Measurements from ENCODE around the gene EZR.
A peak's percentile ranks its signal among the peaks of the same experiment; 100 is the strongest.
"Not testable (repeated sequence)": the region's sequence is repeated elsewhere in the genome, so short reads cannot be mapped to it uniquely, and the experiment has no call there.

The EZR gene

DNA sequence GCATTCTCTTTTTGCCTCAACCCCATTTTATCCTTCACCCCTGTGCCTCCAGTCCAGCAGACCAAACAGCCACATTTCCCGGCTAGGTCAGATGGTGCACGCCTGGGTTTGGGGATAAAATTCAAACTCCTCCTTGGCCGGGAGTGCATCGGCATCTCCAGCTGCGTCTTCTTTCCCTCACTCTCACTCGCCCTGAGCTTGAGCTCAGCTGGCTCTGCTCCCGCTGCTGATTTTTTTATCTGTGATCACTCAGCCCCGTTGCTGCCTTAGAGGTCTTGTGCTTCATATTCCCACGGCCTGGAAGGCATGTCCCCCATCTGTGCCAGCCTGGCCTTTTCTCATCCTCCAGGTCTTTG, 6.8 kb upstream of the EZR start:
- DNase-seq (ENCODE audit: low read depth): no peak
- H3K4me3 ChIP-seq (ENCODE audit: low read depth, low read length): no peak overlapping the region
- TF ChIP-seq, protein P1, sequence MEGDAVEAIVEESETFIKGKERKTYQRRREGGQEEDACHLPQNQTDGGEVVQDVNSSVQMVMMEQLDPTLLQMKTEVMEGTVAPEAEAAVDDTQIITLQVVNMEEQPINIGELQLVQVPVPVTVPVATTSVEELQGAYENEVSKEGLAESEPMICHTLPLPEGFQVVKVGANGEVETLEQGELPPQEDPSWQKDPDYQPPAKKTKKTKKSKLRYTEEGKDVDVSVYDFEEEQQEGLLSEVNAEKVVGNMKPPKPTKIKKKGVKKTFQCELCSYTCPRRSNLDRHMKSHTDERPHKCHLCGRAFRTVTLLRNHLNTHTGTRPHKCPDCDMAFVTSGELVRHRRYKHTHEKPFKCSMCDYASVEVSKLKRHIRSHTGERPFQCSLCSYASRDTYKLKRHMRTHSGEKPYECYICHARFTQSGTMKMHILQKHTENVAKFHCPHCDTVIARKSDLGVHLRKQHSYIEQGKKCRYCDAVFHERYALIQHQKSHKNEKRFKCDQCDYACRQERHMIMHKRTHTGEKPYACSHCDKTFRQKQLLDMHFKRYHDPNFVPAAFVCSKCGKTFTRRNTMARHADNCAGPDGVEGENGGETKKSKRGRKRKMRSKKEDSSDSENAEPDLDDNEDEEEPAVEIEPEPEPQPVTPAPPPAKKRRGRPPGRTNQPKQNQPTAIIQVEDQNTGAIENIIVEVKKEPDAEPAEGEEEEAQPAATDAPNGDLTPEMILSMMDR (IDR thresholded peaks at IDR 0.05; ENCODE audit: insufficient read depth, low read depth, low read length, missing control alignments): no peak

DNA sequence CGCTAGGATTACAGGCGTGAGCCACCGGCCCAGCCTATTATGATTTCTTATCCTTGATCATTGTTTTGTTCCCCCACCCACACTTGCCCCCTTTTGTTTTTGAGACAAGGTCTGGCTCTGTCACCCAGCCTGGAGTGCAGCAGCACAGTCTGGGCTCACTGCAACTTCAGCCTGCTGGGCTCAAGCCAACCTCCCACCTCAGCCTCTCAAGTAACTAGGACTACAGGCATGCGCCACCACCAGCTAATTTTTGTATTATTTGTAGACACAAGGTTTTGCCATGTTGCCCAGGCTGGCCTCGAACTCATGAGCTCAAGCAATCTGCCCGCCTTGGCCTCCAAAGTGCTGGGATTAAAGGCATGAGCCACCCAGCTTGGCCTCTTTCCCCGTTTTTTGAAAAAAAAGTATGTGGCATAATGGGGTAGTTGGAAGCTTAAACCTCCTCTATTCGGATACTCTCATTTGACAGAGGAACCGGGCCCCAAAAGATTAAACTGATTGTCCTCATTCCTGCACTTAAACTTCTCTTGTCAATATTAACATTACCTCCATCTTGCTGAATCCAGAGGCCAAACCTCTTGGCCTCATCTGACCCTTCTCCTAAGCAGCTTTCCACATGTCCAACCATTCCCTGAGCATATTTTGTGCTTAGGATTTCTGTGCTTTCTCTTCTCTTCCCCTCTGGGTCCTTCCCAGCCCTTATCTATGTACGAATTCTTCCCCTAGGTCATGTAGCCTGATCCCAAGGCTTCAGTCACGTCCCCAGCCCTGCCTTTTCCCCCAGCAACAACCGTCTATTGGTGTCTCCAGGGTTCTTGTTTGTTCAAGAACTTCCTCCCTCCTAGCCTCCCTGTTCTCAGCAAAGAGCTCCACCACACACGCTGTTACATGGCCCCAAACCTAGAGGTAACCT, 6.1 kb upstream of the EZR start:
- TF ChIP-seq, protein P1 (IDR thresholded peaks at IDR 0.05; ENCODE audit: insufficient read depth, low read depth, low read length, missing control alignments): no peak
- no peak for DNase-seq (ENCODE audit: low read depth)
- no peak overlapping the region for H3K4me3 ChIP-seq (ENCODE audit: low read depth, low read length)

DNA sequence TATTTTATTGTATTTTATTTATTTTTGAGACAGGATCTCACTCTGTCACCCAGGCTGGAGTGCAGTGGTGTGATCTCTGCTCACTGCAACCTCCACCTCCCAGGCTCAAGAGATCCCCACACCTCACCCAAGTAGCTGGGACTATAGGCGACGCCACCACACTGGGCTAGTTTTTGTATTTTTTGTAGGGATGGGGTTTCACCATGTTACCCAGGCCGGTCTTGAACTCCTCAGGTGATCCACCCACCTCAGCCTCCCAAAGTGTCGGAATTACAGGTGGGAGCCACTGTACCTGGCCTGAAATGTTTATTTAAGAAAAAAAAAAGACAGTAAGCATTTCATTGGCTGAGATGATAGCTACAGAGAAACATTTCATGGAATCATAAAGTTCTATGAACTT, 4.4 kb upstream of the EZR start:
- not testable (repeated sequence) for H3K4me3 ChIP-seq (ENCODE audit: low read depth, low read length); DNase-seq (ENCODE audit: low read depth)

DNA sequence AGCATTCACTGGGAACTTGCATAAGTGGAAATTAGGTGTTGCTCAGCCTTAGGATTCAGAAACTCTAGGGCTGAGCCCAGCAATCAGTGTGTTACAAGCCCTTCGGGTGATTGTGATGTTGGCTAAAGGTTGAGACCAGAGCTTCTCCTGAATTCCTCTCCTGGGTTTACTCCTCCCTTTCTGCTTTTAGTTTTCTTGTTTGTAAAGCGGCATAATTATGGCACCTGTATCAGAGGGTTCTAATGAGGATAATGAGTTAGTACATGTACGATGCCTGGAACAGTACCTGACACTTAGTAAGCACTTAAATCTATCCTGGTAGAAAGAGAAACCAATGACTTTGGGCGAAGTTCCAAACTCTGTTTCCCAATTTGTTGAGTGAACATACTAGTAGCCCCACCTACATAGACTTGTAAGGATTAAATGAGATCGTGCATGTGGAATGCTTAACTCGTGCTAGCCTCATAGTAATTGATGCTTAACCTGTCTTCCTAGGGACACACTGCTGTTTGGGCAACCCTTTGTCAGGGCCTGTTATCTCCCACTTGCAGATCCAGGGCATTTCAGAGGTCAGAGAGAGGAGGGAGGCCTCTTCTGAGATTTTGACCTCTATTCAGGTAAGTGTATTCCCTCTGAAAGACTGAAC, 932 bp upstream of the EZR start:
- H3K4me3 ChIP-seq (ENCODE audit: low read depth, low read length): peak overlapping the region; percentile 59; the same call in 1 of the 2 replicates
- TF ChIP-seq, protein P1 (IDR thresholded peaks at IDR 0.05; ENCODE audit: insufficient read depth, low read depth, low read length, missing control alignments): no peak
- DNase-seq (ENCODE audit: low read depth): no peak

DNA sequence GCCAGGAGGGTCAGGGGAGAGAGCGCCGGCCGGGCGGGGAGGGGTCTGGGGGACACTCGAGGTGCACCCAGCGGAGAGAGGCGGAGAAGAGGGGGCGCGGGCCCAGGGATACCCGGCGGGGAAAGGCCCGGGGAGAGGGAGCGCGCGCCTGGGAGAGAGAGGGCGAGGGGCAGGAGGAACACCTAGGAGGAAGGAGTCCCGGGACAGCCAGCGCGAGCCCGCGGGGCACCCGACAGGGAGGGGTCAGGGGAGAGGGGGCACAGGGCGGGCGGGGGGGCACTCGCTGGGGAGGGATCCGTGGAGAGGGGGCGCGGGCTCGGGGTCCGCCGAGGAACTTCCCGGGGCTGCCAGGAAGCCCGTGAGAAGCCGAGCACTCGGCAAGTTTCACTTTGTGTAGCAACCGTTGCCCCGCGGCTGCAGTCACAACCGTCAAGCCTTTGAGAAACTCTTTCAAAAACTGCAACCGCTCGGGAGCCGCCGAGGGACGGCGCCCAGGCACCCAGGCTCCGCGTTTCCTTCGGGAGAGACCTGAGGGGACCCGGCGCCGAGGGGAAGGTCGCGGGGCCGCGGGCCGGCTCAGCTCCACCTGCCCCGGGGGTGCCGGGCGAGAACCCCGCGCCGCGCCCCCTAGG, 471 bp downstream of the EZR start:
- TF ChIP-seq, protein P1 (IDR thresholded peaks at IDR 0.05; ENCODE audit: insufficient read depth, low read depth, low read length, missing control alignments): no peak
- DNase-seq (ENCODE audit: low read depth): peak; percentile 88
- H3K4me3 ChIP-seq (ENCODE audit: low read depth, low read length): peak overlapping the region; percentile 59

DNA sequence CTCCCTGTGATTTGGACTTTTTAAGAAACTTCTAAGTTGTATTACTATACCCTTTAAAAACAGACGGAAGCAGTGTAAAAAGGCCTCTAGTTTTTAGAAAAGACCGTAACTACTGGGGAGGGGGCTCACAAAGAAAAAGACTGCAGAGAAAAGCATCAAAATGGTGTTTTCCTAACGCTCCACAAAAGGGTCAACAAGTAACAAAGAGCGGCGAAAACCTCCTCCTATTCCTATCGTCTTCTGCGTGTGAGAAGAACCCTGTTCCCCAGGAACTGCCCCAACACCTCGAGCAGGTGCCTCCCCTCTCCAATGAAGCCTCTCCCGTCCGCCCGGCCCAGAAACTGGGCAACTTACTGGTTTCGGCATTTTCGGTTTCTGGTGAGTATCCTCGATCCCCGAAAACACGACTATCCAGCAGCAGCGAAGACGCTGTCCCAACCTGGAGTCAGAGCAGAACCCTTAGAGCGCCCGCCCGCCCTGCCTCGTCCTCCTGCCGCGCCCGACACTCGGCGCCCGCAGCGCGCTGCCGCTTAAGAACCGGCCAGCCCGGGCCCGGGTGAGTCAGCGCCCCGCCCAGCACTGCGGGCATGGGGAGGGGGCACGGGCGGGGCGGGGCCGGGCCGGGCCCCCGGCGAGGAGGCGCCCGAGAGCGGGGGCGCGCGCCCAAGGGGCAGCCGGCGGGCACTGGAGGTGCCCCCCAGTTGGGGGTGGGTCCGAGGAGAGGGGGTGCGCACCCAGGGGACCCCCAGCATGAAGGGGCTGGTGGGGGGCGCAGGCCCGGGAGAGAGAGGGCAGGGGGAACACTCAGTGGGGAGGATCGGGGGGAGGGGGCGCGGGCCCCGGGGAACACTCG, 1.2 kb downstream of the EZR start:
- DNase-seq (ENCODE audit: low read depth): peak; percentile 83
- TF ChIP-seq, protein P1 (IDR thresholded peaks at IDR 0.05; ENCODE audit: insufficient read depth, low read depth, low read length, missing control alignments): no peak
- peak overlapping the region; percentile 60 for H3K4me3 ChIP-seq (ENCODE audit: low read depth, low read length)
